Non-pigmented ciliary epithelial cell (primary cell): ENCODE data around the gene CCR5AS.
"Not testable (repeated sequence)": the region's sequence is repeated elsewhere in the genome, so short reads cannot be mapped to it uniquely, and the experiment has no call there.

Experiments
- DNase-seq: peaks from one replicate; pipeline ENCODE4 v3.0.0-alpha.2; 2010; ENCODE audit warnings: low read depth

CCR5AS gene

DNA sequence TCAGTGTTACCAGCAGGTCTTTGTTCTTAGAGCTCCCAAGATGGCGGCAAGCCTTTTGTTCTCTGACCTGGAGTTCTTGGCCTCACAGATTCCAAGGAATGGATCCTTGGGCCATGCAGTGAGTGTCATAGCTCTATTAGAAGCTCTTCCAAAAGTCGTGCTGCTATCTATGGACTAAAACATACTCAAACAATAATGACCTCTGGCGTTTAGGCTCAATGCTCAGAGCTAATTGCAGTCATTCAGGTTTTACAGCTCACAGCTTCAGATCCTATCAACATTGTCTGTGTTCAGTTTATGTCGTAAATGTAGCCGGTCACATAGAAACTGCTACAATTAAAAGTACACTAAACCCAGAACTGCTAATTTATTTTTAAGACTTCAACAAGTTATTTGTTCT is 22.4 kb upstream of the CCR5AS start:
- no peak for DNase-seq

DNA sequence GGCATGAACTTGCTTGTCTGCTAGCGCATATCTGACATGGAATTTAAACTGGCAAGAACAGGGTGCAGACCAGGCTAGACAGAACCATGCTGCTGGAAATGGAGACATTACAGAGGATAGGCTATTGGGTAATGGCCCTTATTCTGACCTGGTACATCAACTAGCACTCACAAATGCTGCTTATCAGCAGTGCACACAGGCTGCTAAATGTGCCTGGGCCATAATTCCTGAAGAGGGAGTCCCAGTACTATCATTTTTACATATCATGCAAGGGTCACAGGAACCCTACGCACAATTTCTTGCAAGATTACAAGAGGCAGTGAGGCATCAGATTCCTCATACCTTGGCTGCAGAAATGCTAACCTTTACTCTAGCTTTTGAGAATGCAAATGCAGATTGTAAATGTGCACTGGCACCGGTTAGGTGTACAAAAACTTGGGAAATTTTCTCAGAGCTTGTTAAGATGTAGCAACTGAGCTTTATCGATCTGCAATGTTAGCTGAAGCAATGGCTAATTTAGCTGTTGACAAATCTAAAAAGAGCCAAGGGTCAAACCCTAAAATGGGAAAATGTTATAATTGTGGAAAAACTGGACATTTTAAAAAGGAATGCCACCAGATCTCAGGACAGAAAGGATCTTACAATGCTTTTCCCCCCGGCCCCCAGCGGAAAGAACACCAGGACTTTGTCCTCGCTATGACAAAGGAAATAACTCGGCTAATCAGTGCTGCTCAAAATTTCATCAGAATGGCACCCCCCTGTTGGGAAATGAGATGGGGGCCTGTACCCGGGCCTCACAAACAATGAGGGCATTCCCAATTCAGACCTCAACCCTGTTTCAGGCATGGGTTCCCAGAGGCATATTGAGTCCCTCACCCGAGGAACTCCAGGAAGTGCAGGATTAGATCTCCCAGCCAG is 21.3 kb upstream of the CCR5AS start:
- DNase-seq = no peak

DNA sequence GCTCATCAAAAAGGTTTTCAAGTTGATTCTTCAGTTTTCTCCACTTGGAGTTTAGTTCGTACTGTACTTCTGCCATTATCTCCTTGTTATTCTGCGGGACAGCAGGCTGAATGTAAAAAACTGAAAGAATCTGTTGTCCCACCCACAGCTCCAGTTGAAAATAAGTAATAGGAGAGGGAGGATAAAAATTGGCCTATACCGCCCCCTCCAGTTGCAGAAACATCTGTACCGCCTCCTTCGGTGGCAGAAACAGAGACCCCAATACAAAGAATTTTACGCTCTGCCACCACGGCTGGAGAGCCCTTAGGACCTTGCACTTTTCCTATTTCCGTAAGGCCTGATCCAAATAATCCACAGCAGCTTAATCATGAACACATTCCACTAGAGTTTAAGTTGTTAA is 20.5 kb upstream of the CCR5AS start:
- DNase-seq = not testable (repeated sequence)

DNA sequence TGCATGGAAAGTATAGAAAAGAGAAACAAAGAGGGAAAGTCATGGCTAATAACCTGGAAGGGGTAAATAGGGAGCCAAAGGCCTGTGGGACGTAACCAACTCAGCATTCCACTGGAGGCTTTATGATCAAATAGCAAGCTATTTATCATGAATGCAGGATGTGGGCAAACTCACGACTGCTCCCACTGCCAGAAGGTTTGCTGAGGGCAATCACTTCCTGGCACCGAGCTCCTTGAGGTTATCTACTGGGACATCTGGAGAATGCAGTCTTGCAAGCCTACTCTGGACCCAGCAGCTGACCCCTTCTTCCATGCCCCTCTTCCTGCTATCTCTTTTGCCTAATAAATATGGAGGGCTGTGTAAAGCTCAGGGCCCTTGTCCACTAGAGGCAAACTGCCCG is 19.6 kb upstream of the CCR5AS start:
- not testable (repeated sequence) for DNase-seq

DNA sequence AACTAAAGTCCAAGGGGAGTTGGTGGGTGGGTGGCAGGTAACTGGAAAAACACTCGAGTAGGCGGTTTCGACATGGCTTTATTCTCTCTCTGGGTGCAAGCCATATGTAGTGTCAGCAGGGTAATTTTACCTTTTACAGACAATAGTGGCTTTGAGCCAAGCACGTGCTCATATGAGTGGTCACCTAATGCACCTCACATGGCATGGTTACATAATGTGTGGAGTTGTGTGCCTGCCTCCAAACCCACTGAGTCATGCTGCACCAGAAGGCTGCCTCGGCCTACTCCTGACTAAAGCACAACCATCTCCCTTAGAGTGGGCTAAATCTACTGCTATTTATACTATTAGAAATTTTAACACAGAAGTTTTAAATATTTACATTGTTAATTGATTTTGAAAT is 16.7 kb upstream of the CCR5AS start:
- no peak for DNase-seq

DNA sequence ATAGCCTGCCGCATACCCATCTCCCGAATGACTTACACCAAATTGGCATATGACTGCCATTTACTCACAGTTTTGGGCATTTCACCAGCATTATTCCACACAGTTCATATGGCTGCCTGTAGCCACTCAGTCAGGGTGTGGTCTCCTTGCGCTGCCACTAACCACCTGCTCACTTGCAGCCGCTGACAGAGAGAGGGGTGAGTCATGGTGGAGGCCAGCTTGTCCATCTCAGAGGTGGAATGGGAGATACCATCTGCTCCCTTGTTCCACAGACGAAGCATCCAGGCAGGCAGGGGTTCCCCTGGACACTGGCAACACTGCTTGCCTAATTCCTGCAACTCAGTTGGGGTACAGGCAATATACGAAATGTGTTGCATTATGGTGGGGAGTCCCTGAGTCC is 15.8 kb upstream of the CCR5AS start:
- no peak for DNase-seq

DNA sequence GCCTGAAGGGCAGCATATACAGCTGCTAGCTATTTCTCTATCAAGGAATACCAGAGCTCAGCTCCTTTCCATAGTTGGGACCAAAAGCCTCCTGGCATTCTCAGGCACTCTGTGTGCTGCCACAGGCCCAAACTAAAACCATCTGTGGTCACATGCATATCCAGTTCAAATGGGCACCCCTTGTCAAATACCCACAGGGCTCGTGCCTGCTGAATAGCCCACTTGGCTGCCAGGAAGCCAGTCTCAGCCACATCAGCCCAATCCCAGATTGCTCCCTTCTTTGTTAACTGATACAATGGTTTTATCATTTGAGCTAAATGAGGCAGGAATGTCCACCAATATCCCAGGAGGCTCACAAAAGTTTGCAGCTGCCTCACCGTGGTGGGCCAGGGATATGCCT is 14.1 kb upstream of the CCR5AS start:
- no peak for DNase-seq

DNA sequence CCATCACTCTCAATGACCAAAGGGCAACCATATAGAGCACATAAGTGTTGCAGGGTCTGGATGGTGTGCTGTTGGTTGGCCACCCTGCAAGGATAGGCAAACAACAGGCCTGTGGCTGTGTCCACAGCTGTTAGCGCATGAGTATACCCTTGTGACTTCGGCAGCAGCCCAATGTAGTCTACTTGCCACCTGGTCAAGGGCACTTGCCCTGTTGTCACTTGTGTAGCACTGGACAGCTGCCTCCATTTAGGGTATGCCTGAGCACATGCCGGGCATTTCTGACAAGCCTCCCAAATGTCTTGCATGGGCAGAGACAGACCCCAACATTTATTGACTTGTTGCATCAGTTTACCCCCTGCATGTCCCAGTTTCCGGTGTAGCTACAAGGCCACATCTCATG is 12.9 kb upstream of the CCR5AS start:
- DNase-seq = no peak

DNA sequence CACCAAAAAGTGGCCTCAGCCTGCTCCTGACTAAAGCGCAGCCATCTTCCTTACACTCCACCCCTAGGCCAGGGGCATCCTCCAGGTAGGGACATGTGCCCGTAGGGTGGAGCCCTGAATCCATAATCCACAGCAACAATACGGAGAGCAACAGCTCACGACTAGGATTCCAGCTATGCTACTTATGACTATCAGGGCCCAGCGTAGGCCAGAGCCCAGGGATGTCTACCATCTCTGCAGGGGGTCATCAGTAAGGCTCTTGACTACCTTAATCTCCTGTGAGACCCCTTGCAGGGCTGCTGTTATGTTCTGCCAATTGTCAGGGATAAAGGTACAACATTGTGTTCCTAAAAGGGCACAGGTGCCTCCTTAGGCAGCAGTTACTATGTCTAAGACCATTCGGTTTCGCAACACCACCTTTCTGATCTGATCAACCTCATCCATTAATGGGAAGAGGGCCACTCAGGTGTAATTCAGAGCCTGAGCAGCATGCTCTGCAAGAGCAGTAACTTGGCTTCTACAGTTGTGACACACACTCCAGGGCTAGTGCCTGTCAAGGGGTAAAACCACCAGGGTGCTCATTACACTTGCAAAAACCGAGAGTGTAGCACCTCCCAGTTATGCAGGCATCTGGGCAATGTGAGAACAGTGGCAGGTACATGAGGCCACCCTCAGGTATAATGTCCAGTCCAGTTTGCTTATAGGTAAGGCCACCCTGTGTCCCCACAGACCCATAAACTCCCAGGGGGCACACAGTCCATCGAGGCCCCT is 11.2 kb upstream of the CCR5AS start:
- DNase-seq = no peak

DNA sequence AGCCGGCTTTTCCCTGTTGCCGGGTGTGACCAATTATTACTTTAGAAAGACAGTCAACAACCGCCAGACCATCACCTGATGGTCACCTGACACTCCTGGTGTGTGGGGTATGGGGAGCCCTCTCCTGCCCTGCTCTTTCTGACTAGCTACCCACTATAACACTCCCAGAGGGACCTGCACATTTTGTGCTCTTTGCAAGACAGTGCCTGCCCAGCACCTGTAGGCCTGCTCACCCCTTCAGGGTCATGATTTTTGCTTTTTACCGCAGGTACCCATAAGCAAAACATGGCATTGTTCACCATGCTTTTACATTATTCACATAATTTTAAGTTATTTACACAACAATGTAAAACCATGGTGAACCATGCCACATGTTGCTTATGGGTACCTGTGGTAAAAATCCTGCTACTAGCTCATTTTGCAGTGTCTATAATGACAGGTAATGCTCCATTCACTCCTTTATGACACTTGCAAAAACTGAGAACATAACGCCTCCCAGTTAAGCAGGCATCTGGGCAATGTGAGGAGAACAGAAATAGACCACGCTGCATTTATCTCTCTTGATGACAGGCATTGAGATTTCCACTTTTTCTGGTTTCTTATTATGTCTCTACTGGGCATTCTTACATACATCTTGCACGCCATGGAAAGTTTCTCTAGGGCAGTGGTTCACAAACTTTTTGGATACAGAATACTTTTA is 10.1 kb upstream of the CCR5AS start:
- no peak for DNase-seq

DNA sequence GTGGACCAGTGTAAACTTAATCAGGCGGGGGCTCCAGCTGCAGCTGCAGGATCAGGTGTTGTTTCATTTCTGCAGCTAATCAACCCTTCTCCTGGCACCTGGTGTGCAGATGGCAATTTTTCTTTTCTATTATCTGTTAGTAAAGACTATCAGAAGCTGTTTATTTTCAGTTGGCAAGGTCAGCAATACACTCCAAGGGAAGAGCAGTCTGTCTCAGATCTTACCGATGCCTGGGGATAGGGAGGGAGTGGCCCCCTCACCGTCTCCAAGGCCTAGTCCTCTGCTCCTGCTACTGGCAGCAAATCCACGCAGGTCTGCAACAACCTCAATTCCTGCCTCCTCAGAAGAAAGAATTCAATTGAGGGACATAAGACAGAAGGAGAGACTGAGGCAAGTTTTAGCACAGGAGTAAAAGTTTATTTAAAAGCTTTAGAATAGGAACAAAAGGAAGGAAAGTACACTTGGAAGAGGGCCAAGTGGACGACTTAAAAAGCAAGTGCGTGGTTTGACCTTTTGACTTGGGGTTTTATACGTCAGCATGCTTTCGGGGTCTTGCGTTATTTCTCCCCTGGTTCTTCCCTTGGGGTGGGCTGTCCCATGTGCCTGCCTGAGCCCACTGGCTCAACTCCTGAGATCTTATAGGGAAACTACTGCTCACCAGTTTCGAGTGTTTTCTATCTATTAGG is 9.4 kb upstream of the CCR5AS start:
- DNase-seq = no peak

DNA sequence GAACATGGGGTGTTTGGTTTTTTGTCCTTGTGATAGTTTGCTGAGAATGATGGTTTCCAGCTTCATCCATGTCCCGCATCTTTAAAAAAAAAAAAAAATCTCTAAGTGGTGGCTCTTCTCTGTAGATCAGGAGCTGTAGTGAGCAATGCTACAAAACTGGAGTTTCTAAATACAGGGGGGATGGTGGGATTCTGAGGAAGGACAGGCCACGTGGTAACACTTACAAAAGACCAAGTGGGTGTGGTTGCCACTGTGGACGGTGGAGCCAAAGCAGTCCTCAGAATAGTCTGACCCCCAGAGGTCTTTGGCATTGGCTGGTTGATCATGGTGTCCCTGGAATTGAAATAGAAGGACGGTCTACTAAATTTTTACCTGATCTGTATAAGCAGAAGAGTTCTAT is 7.9 kb upstream of the CCR5AS start:
- DNase-seq = no peak

DNA sequence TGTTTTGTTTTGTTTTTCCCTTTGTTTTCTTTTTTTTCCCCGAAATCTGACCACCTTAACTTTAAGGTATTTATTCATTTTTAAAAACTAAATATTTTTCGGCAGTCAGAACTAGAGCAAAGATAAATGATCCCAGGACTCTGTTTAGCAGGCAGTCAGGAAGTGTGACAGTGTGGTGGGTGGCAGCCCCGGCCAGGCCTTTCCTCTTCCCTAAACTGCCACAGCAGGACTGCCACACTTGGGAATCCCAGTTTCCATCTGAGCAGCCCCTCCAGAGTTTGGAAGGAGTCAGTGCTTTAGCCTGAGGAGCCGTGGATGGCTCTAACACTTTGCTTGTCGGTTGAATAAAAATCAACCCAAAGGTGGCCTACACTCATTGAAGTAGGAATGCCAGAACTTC is 7.1 kb upstream of the CCR5AS start:
- DNase-seq = no peak

DNA sequence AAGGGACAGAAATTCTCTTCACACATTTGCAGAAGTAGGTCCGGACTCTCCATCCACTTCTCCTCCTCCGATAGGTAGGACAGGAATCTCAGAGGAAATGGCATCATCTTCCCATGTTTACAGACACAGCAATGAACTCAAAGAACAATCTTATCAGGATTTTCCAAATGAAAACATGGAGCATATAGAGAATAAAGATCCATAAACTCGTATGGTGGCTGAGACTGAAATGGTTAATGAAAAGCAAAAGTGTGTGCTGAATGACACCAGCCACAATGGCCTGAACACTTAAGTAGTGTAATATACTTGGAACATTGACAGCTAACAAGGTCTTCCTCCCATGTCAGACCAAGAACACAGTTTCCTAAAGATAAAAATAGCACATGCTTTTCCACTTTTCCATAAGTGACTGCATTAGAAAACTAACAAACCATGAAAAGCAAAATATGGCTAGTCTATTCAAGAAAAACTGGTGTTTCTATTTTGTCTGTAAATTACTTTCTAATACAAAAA is 6.0 kb upstream of the CCR5AS start:
- DNase-seq = no peak

DNA sequence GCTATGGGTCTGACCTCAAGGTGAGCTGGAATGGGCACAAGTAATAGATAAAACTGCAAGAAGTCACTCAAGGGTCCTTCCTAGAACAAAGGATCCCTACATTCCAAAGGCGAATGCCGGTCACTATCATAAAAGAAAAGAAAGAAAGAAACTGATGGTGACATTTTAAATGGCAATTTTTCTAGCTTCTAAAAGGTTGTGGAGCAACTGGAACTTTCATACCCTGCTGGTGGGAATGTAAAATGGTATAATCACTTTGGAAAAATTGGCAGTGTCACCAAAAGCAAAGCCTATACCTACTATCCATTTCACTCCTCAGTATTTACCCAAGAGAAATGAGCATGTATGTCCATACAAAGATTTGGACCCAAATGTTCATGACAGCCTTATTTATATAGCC is 4.4 kb upstream of the CCR5AS start:
- no peak for DNase-seq

DNA sequence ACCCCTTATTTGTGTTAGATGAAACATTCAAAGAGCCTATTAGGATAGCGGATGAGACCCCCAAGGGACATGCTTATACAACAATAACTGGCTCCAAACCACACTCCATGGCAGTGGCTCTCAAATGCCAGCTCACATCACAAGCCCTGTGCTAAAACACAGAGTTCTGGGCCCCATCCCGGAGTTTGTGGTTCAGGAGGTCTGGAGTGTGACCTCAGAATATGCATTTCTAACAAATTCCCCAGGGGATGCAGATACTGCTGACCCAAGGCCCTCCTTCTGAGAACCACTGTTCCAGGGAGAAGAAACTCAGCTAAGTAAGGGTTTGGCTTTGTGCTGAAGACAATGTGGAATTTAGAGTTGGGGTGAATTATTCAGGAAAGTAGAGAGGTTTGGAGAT is 3.8 kb upstream of the CCR5AS start:
- DNase-seq = no peak

DNA sequence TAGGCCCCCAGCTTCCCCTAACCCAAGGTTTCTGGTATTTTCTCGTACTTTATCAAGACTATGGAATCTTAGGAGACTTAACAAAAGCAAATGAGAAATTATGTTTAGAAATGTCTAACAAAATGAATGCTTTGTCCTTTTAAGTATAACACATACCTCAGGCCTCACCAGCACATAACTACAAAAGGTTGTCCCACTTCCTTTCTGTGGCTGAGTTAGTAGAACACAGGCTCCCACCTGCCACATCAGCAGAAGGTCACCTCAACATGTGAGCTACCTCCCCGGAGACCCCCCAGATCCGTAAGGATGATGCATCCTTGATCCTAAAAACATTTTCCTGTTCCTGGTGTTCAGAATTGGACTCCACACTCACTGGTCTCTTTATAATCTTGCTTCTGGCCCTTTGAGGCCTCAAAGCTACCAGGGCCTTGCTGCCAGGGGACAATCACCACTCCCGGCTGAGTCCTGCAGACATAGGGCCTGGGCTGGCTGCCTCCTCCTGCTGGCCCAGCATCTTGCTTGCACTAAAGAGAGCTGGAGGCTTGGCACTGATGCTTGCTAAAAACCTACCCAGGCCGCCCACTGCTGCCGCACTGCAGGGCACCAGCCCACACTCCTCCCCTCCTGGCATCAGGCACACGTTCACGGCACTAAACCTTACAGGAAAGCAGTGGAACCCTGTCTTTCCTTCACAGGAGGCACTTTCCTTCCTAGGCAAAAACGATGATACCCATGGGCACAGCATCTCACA is 3.0 kb upstream of the CCR5AS start:
- no peak for DNase-seq

DNA sequence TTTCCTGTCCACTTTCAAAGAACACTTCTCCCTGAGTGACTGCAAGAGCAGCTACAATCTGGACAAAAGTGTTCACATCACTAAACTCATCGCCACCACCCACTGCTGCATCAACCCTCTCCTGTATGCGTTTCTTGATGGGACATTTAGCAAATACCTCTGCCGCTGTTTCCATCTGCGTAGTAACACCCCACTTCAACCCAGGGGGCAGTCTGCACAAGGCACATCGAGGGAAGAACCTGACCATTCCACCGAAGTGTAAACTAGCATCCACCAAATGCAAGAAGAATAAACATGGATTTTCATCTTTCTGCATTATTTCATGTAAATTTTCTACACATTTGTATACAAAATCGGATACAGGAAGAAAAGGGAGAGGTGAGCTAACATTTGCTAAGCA is 2.0 kb upstream of the CCR5AS start:
- no peak for DNase-seq

DNA sequence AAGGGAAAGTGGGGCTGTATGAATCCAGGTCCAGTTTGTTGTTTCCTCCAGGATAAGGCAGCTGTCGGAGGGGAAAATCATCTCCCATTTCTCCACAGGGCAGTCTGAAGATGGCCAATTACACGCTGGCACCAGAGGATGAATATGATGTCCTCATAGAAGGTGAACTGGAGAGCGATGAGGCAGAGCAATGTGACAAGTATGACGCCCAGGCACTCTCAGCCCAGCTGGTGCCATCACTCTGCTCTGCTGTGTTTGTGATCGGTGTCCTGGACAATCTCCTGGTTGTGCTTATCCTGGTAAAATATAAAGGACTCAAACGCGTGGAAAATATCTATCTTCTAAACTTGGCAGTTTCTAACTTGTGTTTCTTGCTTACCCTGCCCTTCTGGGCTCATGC is 1.1 kb upstream of the CCR5AS start:
- no peak for DNase-seq

DNA sequence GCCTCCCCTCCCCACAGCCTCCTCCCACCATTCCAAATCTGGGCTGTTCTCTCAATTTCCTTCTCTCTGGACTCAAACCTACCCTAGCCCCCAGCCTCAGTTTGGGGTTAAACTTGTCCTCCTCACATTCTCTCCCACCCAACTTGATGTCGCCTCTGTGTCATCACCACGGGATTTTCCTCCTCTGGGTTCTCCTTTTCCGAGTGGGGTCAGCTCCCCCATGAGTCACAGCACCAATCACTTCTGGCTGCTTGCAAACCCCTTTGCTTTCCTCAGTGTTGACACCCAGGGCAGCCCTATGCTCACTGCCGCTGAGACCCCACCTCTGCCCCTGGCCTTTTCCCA is 451 bp downstream of the CCR5AS start:
- no peak for DNase-seq

DNA sequence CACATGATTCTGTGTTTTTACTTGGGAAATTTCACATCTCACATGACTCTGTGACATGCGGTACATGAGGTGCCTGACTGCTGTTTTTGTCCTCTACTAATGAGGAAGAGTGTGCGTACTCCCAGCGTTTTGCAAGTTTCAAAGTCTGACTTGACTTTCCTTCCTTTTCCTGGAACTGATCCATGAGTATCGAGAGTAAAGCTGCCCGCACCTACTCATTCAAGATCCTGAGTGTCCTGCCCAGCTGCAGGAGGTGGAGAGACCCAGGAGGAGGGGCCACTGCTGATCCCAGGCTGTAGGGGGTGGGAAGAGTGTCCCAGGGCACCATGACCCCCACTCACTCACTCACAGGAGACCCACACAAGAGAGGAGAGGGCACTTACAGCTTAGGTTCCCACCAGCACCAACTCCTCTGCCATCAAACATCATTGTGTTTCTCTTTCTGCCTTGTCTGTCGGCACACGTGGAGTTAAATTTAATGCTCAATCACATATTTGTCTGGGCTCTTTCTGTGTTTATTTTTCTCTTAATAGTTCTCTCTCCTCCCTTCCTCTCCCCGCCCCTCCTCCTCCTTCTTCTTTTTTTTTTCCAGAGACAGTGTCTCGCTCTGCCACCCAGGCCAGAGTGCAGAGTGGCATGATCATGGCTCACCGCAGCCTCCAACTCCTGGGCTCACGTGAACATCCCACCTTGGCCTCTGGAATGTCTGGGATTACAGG is 1.4 kb downstream of the CCR5AS start:
- no peak for DNase-seq
